ENCODE data around the gene PDE4B. TPM values are rescaled to one million over a fixed set of nuclear protein-coding genes. Genes with fewer than 3 reads are reported as not detected.

PDE4B gene
- total RNA-seq, 2 donors from 2014 or later = 1.6 to 12.2 TPM

GRCh38 chr1:66175098-66175497, 382.4 kb downstream of the PDE4B start:
- Histone ChIP-seq H3K27ac (no peak overlapping the region), H3K36me3 (replicated peaks in 1 of 2; ENCODE audit: insufficient read depth in 1 of 2, low read depth in 2 of 2) (no peaks in the 10 kb centered on the region), H3K9me3 (no peaks in the 10 kb centered on the region), H3K4me3 (no peak overlapping the region), H3K27me3 (no peaks in the 10 kb centered on the region), H3K4me1 (no peaks in the 10 kb centered on the region)
- TF ChIP-seq POLR2A (IDR thresholded peaks at IDR 0.05) = no peak
- TF ChIP-seq CTCF (IDR thresholded peaks at IDR 0.05) = no peak
- intact Hi-C loops (cut with DNase I) = no loop called here
- ATAC-seq (no peak), DNase-seq (no peak)
- 65 to 74% methylated on average over 1 of the region's 1 CpG for WGBS, 2 donors

- 71% methylated on average over 2 of the region's 2 CpGs for WGBS, 2 donors
- Histone ChIP-seq H3K9me3 (no peaks in the 10 kb centered on the region), H3K4me1 (no peaks in the 10 kb centered on the region), H3K27ac (no peak overlapping the region), H3K4me3 (no peak overlapping the region), H3K36me3 (replicated peaks in 1 of 2; ENCODE audit: insufficient read depth in 1 of 2, low read depth in 2 of 2) (no peaks in the 10 kb centered on the region), H3K27me3 (no peaks in the 10 kb centered on the region)
- TF ChIP-seq POLR2A (IDR thresholded peaks at IDR 0.05) = no peak
- TF ChIP-seq CTCF (IDR thresholded peaks at IDR 0.05) = no peak
- ATAC-seq (no peak), DNase-seq (no peak)
- intact Hi-C loops (cut with DNase I) = no loop called here
These were observed 382.9 kb downstream of the PDE4B start for GRCh38 chr1:66175581-66175980.

GRCh38 chr1:66176012-66176715, 383.5 kb downstream of the PDE4B start:
- Histone ChIP-seq H3K27ac (no peak overlapping the region), H3K4me3 (no peak overlapping the region), H3K9me3 (no peaks in the 10 kb centered on the region), H3K4me1 (no peaks in the 10 kb centered on the region), H3K36me3 (replicated peaks in 1 of 2; ENCODE audit: insufficient read depth in 1 of 2, low read depth in 2 of 2) (no peaks in the 10 kb centered on the region), H3K27me3 (no peaks in the 10 kb centered on the region)
- TF ChIP-seq CTCF (IDR thresholded peaks at IDR 0.05) = no peak
- no peak for TF ChIP-seq POLR2A (IDR thresholded peaks at IDR 0.05)
- DNase-seq (no peak), ATAC-seq (no peak)
- 39 to 59% methylated on average over 5 of the region's 5 CpGs for WGBS, 2 donors
- intact Hi-C loops (cut with DNase I) = no loop called here

GRCh38 chr1:66176832-66177231, 384.1 kb downstream of the PDE4B start:
- 32 to 46% methylated on average over 1 of the region's 1 CpG for WGBS, 2 donors
- DNase-seq (no peak), ATAC-seq (no peak)
- intact Hi-C loops (cut with DNase I) = no loop called here
- H3K4me1 ChIP-seq = no peaks in the 10 kb centered on the region
- H3K27ac ChIP-seq = no peak overlapping the region
- H3K27me3 ChIP-seq = no peaks in the 10 kb centered on the region
- no peaks in the 10 kb centered on the region for H3K36me3 ChIP-seq (replicated peaks in 1 of 2; ENCODE audit: insufficient read depth in 1 of 2, low read depth in 2 of 2)
- TF ChIP-seq POLR2A (IDR thresholded peaks at IDR 0.05) = no peak
- no peak for TF ChIP-seq CTCF (IDR thresholded peaks at IDR 0.05)
- no peak overlapping the region for H3K4me3 ChIP-seq
- H3K9me3 ChIP-seq = no peaks in the 10 kb centered on the region

GRCh38 chr1:66177510-66177909, 384.8 kb downstream of the PDE4B start:
- Histone ChIP-seq H3K27me3 (no peaks in the 10 kb centered on the region), H3K4me3 (no peak overlapping the region), H3K9me3 (no peaks in the 10 kb centered on the region), H3K4me1 (no peaks in the 10 kb centered on the region), H3K36me3 (replicated peaks in 1 of 2; ENCODE audit: insufficient read depth in 1 of 2, low read depth in 2 of 2) (no peaks in the 10 kb centered on the region), H3K27ac (no peak overlapping the region)
- no peak for ATAC-seq
- WGBS, 2 donors = 60 to 66% methylated on average over 2 of the region's 2 CpGs
- TF ChIP-seq POLR2A (IDR thresholded peaks at IDR 0.05) = no peak
- no peak for TF ChIP-seq CTCF (IDR thresholded peaks at IDR 0.05)
- no peak for DNase-seq
- intact Hi-C loops (cut with DNase I) = no loop called here

Measured in body of pancreas (tissue), 4 donors.